GM12878 (cell line): ENCODE measurements around the gene ATP6V1C2. TPM values are rescaled to one million over a fixed set of nuclear protein-coding genes. Genes with fewer than 3 reads are reported as not detected.

Experiments used
- ATAC-seq: fragments of 200-7000 bp; cut with Tn5 transposase; 3 replicates; pipeline ENCODE4 v1.9.1; 2020; ENCODE audit warnings: mild to moderate bottlenecking, moderate library complexity
- BruUV-seq: library from RNA; stranded (reverse); fragments of 400-500 nt; replicated peaks from 2 replicates; lab custom pipeline; 2021; lab: Mats Ljungman, UMichigan
- CTCF ChIA-PET: fragments of 300-600 bp; sonication (Branson Sonifier 250); formaldehyde crosslinking; extraction: SDS; loops from one replicate; lab custom pipeline; 2021; ENCODE audit warnings: inconsistent platforms; lab: Yijun Ruan, JAX
- POLR2A ChIA-PET: fragments of 350-600 bp; formaldehyde crosslinking; extraction: SDS; loops from one replicate; lab custom pipeline; 2021; ENCODE audit warnings: inconsistent platforms; lab: Charles Lee
- RAD21 ChIA-PET: fragments of 300-600 bp; sonication (Branson Sonifier 250); formaldehyde crosslinking; loops from one replicate; lab custom pipeline; 2023; ENCODE audit warnings: antibody characterized with exemption; ENCODE audit not compliant: unreplicated experiment; lab: Charles Lee
- SMC1A ChIA-PET: fragments of 300-600 bp; sonication (Branson Sonifier 250); formaldehyde crosslinking; loops from one replicate; lab custom pipeline; 2023; ENCODE audit not compliant: unreplicated experiment, uncharacterized antibody; lab: Charles Lee
- DNase-seq: peaks from one replicate; pipeline ENCODE4 v3.0.0-alpha.2; 2011; ENCODE audit warnings: low read depth, low spot score
- FAIRE-seq: peaks from 3 replicates; lab custom pipeline; 2011; peaks lifted over from hg19 to GRCh38; lab: Jason Lieb, UNC
- H2AFZ ChIP-seq: 2 replicates; pipeline ENCODE4 v1.6.0; 2011; ENCODE audit warnings: low read depth, low read length, control low read depth; ENCODE audit not compliant: control insufficient read depth
- H3K27ac ChIP-seq: 2 replicates; pipeline ENCODE4 v1.5.1; 2011; ENCODE audit warnings: control low read depth; ENCODE audit not compliant: control insufficient read depth, insufficient read depth
- H3K27me3 ChIP-seq, 2 experiments: replicated peaks in 1 of 2; 2 replicates each; pipeline versions ENCODE4 v1.6.0 to v1.6.1; 2011; ENCODE audit warnings: low read length in 1 of 2; ENCODE audit not compliant: control insufficient read depth in 2 of 2, insufficient read depth in 2 of 2
- H3K36me3 ChIP-seq, 2 experiments: 2 replicates each; pipeline ENCODE4 v1.5.1; 2011; ENCODE audit warnings: low read length in 1 of 2; ENCODE audit not compliant: control insufficient read depth in 2 of 2, insufficient read depth in 2 of 2
- H3K4me1 ChIP-seq: 2 replicates; pipeline ENCODE4 v1.6.1; 2011; ENCODE audit warnings: mild to moderate bottlenecking, low read length, moderate library complexity, mixed read lengths; ENCODE audit not compliant: control insufficient read depth, insufficient read depth
- H3K4me2 ChIP-seq: 2 replicates; pipeline ENCODE4 v1.6.0; 2011; ENCODE audit warnings: control low read depth; ENCODE audit not compliant: control insufficient read depth, insufficient read depth
- H3K4me3 ChIP-seq: fragments of 200-600 bp; sonication (generic); 2 replicates; pipeline ENCODE4 v1.5.1; 2016
- H3K79me2 ChIP-seq: 2 replicates; pipeline ENCODE4 v1.6.0; 2011; ENCODE audit warnings: low read length; ENCODE audit not compliant: control insufficient read depth, insufficient read depth
- H3K9ac ChIP-seq: 2 replicates; pipeline ENCODE4 v1.8.0; 2011; ENCODE audit warnings: low read length, control low read depth, mixed read lengths; ENCODE audit not compliant: control insufficient read depth, insufficient read depth
- H3K9me3 ChIP-seq: replicated peaks from 3 replicates; pipeline ENCODE4 v1.5.1; 2011; ENCODE audit warnings: mild to moderate bottlenecking, low read length; ENCODE audit not compliant: control insufficient read depth, insufficient read depth
- H4K20me1 ChIP-seq: 2 replicates; pipeline ENCODE4 v1.6.0; 2011; ENCODE audit not compliant: control insufficient read depth, insufficient read depth
- DPF2 ChIP-seq: fragments of 450-650 bp; IDR thresholded peaks from 2 replicates; pipeline ENCODE4 v1.6.1; 2017; ENCODE audit warnings: mild to moderate bottlenecking
- HDAC6 ChIP-seq: fragments of 200-600 bp; sonication (generic); IDR thresholded peaks from one replicate; pipeline ENCODE4 v1.8.0; 2017; ENCODE audit warnings: antibody characterized with exemption; ENCODE audit not compliant: unreplicated experiment
- KLF5 ChIP-seq: fragments of 450-650 bp; IDR thresholded peaks from 2 replicates; pipeline ENCODE4 v1.6.1; 2014; ENCODE audit warnings: mild to moderate bottlenecking; ENCODE audit not compliant: partially characterized antibody
- SP1 ChIP-seq: IDR thresholded peaks from one replicate; pipeline ENCODE4 v1.6.1; 2011; ENCODE audit warnings: low read depth, low read length
- WGBS: methylation state at CpG from one replicate; pipeline ENCODE4 v1.1.6; 2016; ENCODE audit warnings: low lambda C conversion rate; ENCODE audit not compliant: insufficient replicate concordance, insufficient coverage; ENCODE audit errors: missing lambda C conversion rate; 5-methylcytosine and 5-hydroxymethylcytosine counted together
- in situ Hi-C: fragments of 300-500 bp; cut with MboI; formaldehyde crosslinking; loops from 9 replicates; pipeline ENCODE4 v1.14.3; 2018; ENCODE audit warnings: mixed read lengths
- intact Hi-C: fragments of 100-400 bp; cut with micrococcal nuclease; formaldehyde crosslinking; loops from one replicate; pipeline ENCODE4 v1.14.2; 2022; ENCODE audit not compliant: unreplicated experiment
- polyA plus RNA-seq, 11 experiments: library from polyadenylated mRNA; depleted of rRNA in 4 of 11; unstranded in 6 of 11; stranded (reverse) in 5 of 11; fragments of >200 nt; fragmentation: Nextera tagmentation in 4 of 11; fragmentation: Illumina TruSeq in 1 of 11; extraction: Ambion mirVana in 4 of 11; extraction: Trizol in 1 of 11; gene quantifications; 1 replicate in 1 of 11; 2 replicates in 10 of 11; pipeline versions ENCODE4 v1.2.1 to v1.2.3, GENCODE V29; 2011 to 2016; ENCODE audit warnings: inconsistent platforms in 2 of 11, missing spikeins in 2 of 11, low read depth in 1 of 11
- total RNA-seq, 4 experiments: library from RNA; depleted of rRNA in 3 of 4; stranded (reverse); fragments of >200 nt in 3 of 4; fragmentation: Illumina TruSeq in 1 of 4; extraction: Trizol in 1 of 4; gene quantifications; 2 replicates each; pipeline versions ENCODE4 v1.2.1 to v1.2.3, GENCODE V29; 2013 to 2021
- TF ChIP-seq, protein P1 (sequence below): fragments of 450-650 bp; IDR thresholded peaks from 2 replicates; pipeline ENCODE4 v1.6.1; 2017; ENCODE audit warnings: antibody characterized with exemption, mild to moderate bottlenecking, moderate library complexity

ATP6V1C2 gene
- total and polyA plus RNA-seq, 10 of the 15 experiments (the other 5 are each of a cell fraction or from before 2014, with no cell fraction given): 0.04 to 1.5 (median 0.24) TPM; not detected in 1

DNA sequence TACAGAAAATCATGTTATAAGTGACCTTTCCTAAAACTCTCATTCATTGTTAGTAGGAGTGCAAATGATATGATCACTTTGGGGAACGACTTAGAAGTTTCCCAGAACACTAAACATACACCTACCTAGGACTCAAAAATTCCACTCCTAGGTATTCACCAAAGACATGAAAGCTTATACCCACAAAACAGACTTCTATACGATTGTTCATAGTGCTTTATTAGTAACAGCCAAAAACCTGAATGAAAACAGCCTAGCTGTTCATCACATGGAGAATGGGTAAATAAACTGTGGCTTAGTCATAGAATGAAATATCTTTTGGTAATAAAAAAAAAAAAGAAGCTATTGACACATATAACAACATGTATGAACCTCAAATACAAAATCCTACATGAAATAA is 40.5 kb upstream of the ATP6V1C2 start:
- in situ Hi-C loops: no loop called here
- WGBS: 100% methylated on average over 2 of the region's 2 CpGs
- FAIRE-seq: no peak

More for the DNA sequence above, 40.5 kb upstream of the ATP6V1C2 start:
- Histone ChIP-seq H3K9ac (no peak overlapping the region), H4K20me1 (no peaks in the 10 kb centered on the region), H3K27me3 (no peaks in the 10 kb centered on the region), H3K4me2 (no peak overlapping the region), H3K27ac (no peak overlapping the region), H3K79me2 (peaks cover 13% of the 10 kb centered on the region), H3K4me1 (no peaks in the 10 kb centered on the region), H3K36me3 (peaks cover 4 to 14% of the 10 kb centered on the region in 2 experiments; a peak in 3 of 4 replicates), H2AFZ (no peak overlapping the region), H3K9me3 (no peaks in the 10 kb centered on the region), H3K4me3 (no peak overlapping the region)
- DNase-seq (no peak), ATAC-seq (no peak)
- RAD21 ChIA-PET: interaction anchor here (0.6 to 1.2 kb wide), 2 partner anchors 246 to 271 kb away, joined by 3 read pairs; no protein-coding TSS in a partner anchor
- intact Hi-C loops: no loop called here
- TF ChIP-seq SP1 (no peak), DPF2 (no peak), HDAC6 (no peak), KLF5 (no peak)
- TF ChIP-seq, protein P1, sequence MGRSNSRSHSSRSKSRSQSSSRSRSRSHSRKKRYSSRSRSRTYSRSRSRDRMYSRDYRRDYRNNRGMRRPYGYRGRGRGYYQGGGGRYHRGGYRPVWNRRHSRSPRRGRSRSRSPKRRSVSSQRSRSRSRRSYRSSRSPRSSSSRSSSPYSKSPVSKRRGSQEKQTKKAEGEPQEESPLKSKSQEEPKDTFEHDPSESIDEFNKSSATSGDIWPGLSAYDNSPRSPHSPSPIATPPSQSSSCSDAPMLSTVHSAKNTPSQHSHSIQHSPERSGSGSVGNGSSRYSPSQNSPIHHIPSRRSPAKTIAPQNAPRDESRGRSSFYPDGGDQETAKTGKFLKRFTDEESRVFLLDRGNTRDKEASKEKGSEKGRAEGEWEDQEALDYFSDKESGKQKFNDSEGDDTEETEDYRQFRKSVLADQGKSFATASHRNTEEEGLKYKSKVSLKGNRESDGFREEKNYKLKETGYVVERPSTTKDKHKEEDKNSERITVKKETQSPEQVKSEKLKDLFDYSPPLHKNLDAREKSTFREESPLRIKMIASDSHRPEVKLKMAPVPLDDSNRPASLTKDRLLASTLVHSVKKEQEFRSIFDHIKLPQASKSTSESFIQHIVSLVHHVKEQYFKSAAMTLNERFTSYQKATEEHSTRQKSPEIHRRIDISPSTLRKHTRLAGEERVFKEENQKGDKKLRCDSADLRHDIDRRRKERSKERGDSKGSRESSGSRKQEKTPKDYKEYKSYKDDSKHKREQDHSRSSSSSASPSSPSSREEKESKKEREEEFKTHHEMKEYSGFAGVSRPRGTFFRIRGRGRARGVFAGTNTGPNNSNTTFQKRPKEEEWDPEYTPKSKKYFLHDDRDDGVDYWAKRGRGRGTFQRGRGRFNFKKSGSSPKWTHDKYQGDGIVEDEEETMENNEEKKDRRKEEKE: no peak
- CTCF ChIA-PET: interaction anchor here (0.9 to 1.2 kb wide), 2 partner anchors 8 to 10 kb away, joined by 3 read pairs; no protein-coding TSS in a partner anchor
- POLR2A ChIA-PET: interaction anchor here (0.6 kb wide), 1 partner anchor 128 kb away, joined by 3 read pairs; no protein-coding TSS in a partner anchor
- no TSS peak for BruUV-seq
- SMC1A ChIA-PET: no interaction called here
